ENCODE measurements around the gene GPSM1.
"Not testable (repeated sequence)": the region's sequence is repeated elsewhere in the genome, so short reads cannot be mapped to it uniquely, and the experiment has no call there.

The GPSM1 gene

GRCh38 chr9:136401173-136401922 lies 74.0 kb downstream of the GPSM1 start:
- no peak for DNase-seq

- DNase-seq = no peak
These were observed 74.7 kb downstream of the GPSM1 start for GRCh38 chr9:136402067-136402466.

GRCh38 chr9:136403538-136403914 lies 76.2 kb downstream of the GPSM1 start:
- peak; percentile 71 to 78 for DNase-seq

GRCh38 chr9:136403915-136404800 lies 76.8 kb downstream of the GPSM1 start:
- DNase-seq = no peak

- DNase-seq = no peak
These were observed 77.4 kb downstream of the GPSM1 start for GRCh38 chr9:136404801-136405136.

- DNase-seq = no peak
These were observed 78.1 kb downstream of the GPSM1 start for GRCh38 chr9:136405481-136405880.

- DNase-seq = not testable (repeated sequence)
These were observed 78.6 kb downstream of the GPSM1 start for GRCh38 chr9:136405904-136406303.

GRCh38 chr9:136407061-136407460 lies 79.7 kb downstream of the GPSM1 start:
- DNase-seq = not testable (repeated sequence)

GRCh38 chr9:136407911-136408310 lies 80.6 kb downstream of the GPSM1 start:
- no peak for DNase-seq

All from activated CD4-positive, alpha-beta T cell treated with anti-CD3 and anti-CD28 coated beads, Interleukin-2, amount 50 U/mL, for 4 hours (primary cell).